Activated CD8-positive, alpha-beta T cell treated with anti-CD3 and anti-CD28 coated beads, Interleukin-2, amount 10 ng/mL, durations not matched to agents 7 days and 5 days (primary cell): ENCODE data around the gene VSIR. TPM values are rescaled to one million over a fixed set of nuclear protein-coding genes. Genes with fewer than 3 reads are reported as not detected.

Experiments used
- ATAC-seq: fragments of 150-1000 bp; cut with Tn5 transposase; one replicate; pipeline ENCODE4 v1.10.0; 2021; ENCODE audit warnings: moderate library complexity
- CTCF ChIA-PET: fragments of 350-600 bp; sonication (Branson Sonifier 250); formaldehyde crosslinking; loops from one replicate; lab custom pipeline; 2021; ENCODE audit warnings: antibody characterized with exemption; lab: Charles Lee
- POLR2A ChIA-PET: fragments of 350-600 bp; sonication (Branson Sonifier 250); formaldehyde crosslinking; loops from one replicate; lab custom pipeline; 2021; ENCODE audit warnings: antibody characterized with exemption; lab: Charles Lee
- DNase-seq: peaks from one replicate; pipeline ENCODE4 v3.0.0-alpha.2; 2020
- H3K27ac Mint-ChIP-seq: one replicate; pipeline ENCODE4 v1.8.0; 2021; ENCODE audit warnings: mild to moderate bottlenecking, mixed read lengths
- H3K27me3 Mint-ChIP-seq: one replicate; pipeline ENCODE4 v1.8.0; 2021; ENCODE audit warnings: low read depth, mixed read lengths
- H3K36me3 Mint-ChIP-seq: one replicate; pipeline ENCODE4 v1.8.0; 2021; ENCODE audit warnings: low read depth, mixed read lengths
- H3K4me1 Mint-ChIP-seq: one replicate; pipeline ENCODE4 v1.8.0; 2021; ENCODE audit warnings: low read depth, mixed read lengths
- H3K4me3 Mint-ChIP-seq: one replicate; pipeline ENCODE4 v1.8.0; 2021; ENCODE audit warnings: mild to moderate bottlenecking, mixed read lengths
- H3K9me3 Mint-ChIP-seq: one replicate; pipeline ENCODE4 v1.8.0; 2022; ENCODE audit warnings: mixed read lengths; ENCODE audit not compliant: insufficient read depth
- total RNA-seq, 2 experiments: library from RNA; stranded (reverse); gene quantifications; one replicate each; pipeline ENCODE4 v1.2.3, GENCODE V29; 2021

VSIR gene
- total RNA-seq, 2 experiments from 2014 or later = 127 to 133 TPM

DNA sequence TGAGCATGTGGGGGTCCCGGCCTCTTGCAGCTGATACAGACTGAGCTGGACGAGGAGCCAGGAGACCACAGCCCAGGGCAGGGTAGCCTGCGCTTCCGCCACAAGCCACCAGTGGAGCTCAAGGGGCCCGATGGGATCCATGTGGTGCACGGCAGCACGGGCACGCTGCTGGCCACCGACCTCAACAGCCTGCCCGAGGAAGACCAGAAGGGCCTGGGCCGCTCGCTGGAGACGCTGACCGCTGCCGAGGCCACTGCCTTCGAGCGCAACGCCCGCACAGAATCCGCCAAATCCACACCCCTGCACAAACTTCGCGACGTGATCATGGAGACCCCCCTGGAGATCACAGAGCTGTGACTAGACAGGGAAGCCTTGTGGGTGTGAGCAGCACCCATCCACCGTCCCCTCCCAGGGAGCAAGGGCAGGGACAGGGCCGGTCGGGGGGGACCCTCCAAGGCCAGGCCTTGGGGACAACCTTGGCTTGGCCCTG is 41.6 kb upstream of the VSIR start:
- CTCF ChIA-PET = interaction anchor here (1.0 kb wide), 1 partner anchor 81 kb away, joined by 3 read pairs; no protein-coding TSS in a partner anchor
- Mint-ChIP-seq H3K27me3 (no peaks in the 10 kb centered on the region), H3K4me3 (no peak overlapping the region)

DNA sequence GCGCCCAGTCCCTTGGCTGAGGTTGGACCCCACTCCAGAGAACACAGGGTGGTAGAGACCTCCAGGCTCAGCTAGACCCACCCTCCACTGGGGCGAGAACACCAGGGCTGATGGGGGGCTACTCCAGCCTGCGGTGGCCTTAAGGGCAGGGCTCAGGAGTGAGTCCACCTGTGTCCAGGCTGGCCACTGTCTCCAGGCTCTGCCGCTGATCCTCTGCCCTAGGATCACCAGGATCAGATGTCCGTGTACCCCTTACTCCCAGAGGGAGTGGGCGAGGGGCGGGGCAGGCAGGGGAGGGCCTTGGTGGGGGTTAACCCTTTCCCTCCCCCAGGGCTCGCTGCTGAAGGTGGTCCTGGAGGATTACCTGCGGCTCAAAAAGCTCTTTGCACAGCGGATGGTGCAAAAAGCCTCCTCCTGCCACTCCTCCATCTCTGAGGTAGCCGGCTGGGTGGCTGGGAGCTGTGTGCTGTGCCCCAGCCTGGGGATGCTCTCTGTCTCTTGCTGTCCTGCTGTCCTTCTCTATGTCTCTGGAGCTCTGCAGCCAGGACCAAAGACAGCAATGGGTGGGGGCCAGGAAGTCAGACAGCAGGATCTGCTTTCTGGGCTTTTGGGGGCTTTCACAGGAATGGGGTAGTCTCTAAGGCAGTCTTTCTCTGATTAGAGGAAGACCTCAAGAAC is 39.7 kb upstream of the VSIR start:
- Mint-ChIP-seq H3K27ac (peak overlapping the region; percentile 67), H3K4me1 (peaks cover 21% of the 10 kb centered on the region), H3K27me3 (no peaks in the 10 kb centered on the region), H3K9me3 (no peaks in the 10 kb centered on the region), H3K36me3 (peaks cover 16% of the 10 kb centered on the region), H3K4me3 (no peak overlapping the region)
- ATAC-seq (no peak), DNase-seq (no peak)
- POLR2A ChIA-PET = interaction anchor here (1.4 kb wide), 1 partner anchor 39 kb away, joined by 5 read pairs; no protein-coding TSS in a partner anchor
- CTCF ChIA-PET = interaction anchor here (0.7 to 3.8 kb wide), 21 partner anchors 8 to 493 kb away, joined by 3 to 40 read pairs (median 7); partner anchors contain the start of gene VSIR

More for the DNA sequence above, 41.6 kb upstream of the VSIR start:
- Mint-ChIP-seq H3K27ac (no peak overlapping the region), H3K4me1 (peaks cover 21% of the 10 kb centered on the region), H3K36me3 (peaks cover 28% of the 10 kb centered on the region), H3K9me3 (no peaks in the 10 kb centered on the region)
- DNase-seq = no peak
- ATAC-seq = no peak
- POLR2A ChIA-PET = no interaction called here

DNA sequence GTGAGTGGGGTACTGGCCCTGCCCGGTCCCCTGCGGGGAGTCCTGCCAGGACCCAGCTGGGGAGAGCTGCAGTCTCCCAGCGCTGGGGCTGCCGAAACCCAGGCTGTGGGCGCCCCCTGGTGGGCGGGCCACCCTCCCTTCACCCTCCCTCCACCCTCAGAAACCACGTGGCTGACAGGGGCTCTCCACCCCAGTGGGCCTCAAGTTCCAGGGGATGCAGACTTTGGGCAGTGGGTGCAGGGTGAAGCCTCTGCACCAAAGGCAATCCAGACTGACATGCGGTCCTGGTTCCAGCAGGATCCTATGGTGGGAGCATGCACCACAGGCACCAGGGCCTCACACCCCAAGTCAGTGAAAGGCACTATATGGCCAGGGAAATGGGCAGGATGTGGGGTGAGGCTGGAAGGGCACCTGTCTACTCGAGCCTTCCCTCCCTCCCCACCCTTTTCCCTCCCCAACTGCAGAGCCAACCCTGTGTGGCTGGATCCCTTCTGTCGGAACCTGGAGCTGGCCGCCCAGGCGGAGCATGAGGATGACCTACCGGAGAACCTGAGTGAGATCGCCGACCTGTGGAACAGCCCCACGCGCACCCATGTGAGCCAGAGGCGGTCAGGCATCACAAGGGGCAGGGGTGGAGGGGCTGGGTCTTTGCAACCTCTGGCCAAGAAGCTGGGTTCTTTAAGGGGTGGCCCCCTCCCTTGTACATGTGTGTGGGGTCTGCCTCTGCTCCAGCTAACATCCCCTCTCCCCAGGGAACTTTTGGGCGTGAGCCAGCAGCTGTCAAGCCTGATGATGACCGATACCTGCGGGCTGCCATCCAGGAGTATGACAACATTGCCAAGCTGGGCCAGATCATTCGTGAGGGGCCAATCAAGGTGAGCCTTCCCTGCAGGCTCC is 38.9 kb upstream of the VSIR start:
- Mint-ChIP-seq H3K36me3 (peaks cover 12% of the 10 kb centered on the region), H3K4me3 (no peak overlapping the region), H3K27ac (peak overlapping the region; percentile 51), H3K27me3 (no peaks in the 10 kb centered on the region), H3K4me1 (peaks cover 21% of the 10 kb centered on the region), H3K9me3 (no peaks in the 10 kb centered on the region)
- DNase-seq (peak; percentile 87), ATAC-seq (peak; percentile 97)
- ChIA-PET POLR2A (interaction anchor here (1.0 to 1.4 kb wide), 2 partner anchors 34 to 38 kb away, joined by 3 to 5 read pairs; no protein-coding TSS in a partner anchor), CTCF (interaction anchor here (0.6 to 3.8 kb wide), 33 partner anchors 9 to 493 kb away, joined by 3 to 40 read pairs (median 4); partner anchors contain the start of gene VSIR)

DNA sequence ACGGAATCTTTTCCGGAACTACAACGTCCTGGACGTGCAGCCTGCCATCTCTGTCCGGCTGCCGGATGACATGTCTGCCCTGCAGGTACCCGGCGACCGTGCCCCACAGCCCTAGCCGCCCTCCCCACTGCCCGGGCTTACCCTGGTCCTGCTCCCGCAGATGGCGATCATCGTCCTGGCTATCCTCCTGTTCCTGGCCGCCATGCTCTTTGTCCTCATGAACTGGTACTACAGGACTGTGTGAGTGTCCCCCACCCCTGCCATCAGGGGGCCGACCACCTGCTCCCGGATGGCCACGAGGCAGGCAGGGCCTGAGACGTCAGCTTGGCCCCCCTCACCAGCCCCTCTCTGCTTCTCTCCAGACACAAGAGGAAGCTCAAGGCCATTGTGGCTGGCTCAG is 38.0 kb upstream of the VSIR start:
- CTCF ChIA-PET = interaction anchor here (0.6 to 3.8 kb wide), 30 partner anchors 9 to 427 kb away, joined by 3 to 40 read pairs (median 6); partner anchors contain the start of gene VSIR

DNA sequence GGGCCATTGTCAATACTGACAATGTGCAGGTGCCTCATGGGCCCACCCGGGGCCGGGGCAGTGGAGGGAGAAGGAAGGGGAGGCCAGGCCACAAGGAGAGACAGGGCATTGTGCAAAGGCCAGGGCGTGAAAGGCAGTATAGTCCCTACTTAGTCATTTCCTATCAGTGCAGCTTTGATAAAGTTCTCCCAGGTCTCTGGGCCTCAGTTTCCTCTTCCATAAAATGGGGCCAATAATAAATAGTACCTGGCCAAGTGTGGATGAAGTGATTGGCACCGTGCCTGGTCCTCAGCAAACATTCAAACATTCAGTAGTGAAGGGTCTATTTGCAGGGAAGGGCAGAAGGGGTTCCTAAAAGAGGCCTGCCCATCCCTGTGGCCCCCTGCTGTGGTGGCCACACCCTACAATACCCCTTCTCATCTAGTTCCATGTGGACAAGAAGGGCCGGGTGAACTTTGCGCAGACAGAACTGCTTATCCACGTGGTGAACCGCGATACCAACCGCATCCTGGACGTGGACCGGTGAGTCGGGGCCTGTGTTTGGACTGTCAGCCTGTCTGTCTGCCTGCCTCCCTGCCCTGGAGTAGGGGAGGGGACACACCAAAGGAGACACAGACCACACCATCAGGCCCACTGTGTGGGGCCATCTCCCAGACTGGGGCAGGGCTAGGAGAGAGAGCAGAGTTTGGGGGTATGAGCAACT is 36.9 kb upstream of the VSIR start:
- CTCF ChIA-PET = interaction anchor here (1.4 to 3.8 kb wide), 7 partner anchors 12 to 202 kb away, joined by 3 to 40 read pairs (median 10); partner anchors contain the start of gene VSIR
- no peak overlapping the region for H3K4me3 Mint-ChIP-seq
- DNase-seq = no peak
- H3K27me3 Mint-ChIP-seq = peaks cover 3% of the 10 kb centered on the region
- no peaks in the 10 kb centered on the region for H3K36me3 Mint-ChIP-seq
- POLR2A ChIA-PET = no interaction called here
- no peaks in the 10 kb centered on the region for H3K9me3 Mint-ChIP-seq
- no peak overlapping the region for H3K27ac Mint-ChIP-seq
- peaks cover 21% of the 10 kb centered on the region for H3K4me1 Mint-ChIP-seq
- no peak for ATAC-seq

More for the DNA sequence above, 38.0 kb upstream of the VSIR start:
- no peak for DNase-seq
- Mint-ChIP-seq H3K36me3 (peaks cover 7% of the 10 kb centered on the region), H3K9me3 (no peaks in the 10 kb centered on the region), H3K27me3 (no peaks in the 10 kb centered on the region), H3K4me3 (no peak overlapping the region), H3K27ac (no peak overlapping the region), H3K4me1 (peaks cover 21% of the 10 kb centered on the region)
- ATAC-seq = no peak
- POLR2A ChIA-PET = interaction anchor here (1.0 to 1.4 kb wide), 2 partner anchors 33 to 37 kb away, joined by 3 to 5 read pairs; no protein-coding TSS in a partner anchor

DNA sequence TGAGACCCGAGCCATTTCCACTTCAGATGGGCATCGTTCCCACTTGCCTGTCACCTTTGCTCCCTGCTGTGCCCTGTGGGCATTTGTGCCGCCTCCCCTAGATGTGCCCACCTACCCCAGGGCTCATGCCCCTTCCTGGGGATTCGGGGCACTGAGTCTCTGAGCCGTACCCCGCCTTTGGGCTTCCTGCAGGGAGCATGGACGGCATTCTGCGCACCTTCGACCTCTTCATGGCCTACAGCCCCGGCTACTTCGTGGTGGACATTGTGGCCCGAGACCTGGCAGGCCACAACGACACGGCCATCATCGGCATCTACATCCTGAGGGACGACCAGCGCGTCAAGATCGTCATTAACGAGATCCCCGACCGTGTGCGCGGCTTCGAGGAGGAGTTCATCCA is 36.3 kb upstream of the VSIR start:
- Mint-ChIP-seq H3K36me3 (no peaks in the 10 kb centered on the region), H3K27ac (no peak overlapping the region), H3K4me1 (peaks cover 21% of the 10 kb centered on the region), H3K9me3 (no peaks in the 10 kb centered on the region), H3K4me3 (no peak overlapping the region), H3K27me3 (peaks cover 5% of the 10 kb centered on the region)
- ChIA-PET POLR2A (no interaction called here), CTCF (no interaction called here)
- DNase-seq (no peak), ATAC-seq (no peak)

DNA sequence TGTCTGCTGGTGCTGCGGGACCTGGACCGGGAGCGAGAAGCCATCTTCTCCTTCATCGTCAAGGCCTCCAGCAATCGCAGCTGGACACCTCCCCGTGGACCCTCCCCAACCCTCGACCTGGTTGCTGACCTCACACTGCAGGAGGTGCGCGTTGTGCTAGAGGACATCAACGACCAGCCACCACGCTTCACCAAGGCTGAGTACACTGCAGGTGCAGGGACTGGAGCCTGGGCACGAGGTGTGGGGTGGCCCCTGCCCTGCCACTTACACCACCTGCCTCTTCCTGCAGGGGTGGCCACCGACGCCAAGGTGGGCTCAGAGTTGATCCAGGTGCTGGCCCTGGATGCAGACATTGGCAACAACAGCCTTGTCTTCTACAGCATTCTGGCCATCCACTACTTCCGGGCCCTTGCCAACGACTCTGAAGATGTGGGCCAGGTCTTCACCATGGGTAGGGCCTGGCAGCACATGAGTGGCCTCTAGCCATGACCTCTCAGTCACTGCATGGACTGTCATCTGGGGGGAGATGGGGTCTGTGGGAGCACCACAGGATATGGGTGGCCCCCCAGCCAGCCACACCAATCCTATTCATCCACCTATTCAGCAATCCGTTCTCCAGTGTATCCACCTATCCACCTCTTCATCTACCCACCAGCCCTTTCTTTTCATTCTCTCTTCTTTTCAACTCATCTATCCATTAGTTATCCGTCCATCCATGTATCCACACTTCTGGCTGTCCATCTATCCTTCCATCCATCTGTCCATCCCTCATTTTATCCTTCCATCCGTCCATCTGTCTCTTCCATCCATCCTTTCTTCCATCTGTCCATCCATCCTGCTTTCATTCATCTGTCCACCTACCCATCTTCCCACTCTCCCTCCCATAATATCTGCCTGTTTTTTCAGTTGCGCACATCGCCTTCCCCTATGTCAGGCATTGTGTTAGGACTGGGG is 34.5 kb upstream of the VSIR start:
- Mint-ChIP-seq H3K27me3 (peaks cover 8% of the 10 kb centered on the region), H3K36me3 (no peaks in the 10 kb centered on the region), H3K9me3 (no peaks in the 10 kb centered on the region), H3K27ac (peak overlapping the region; percentile 7), H3K4me1 (peaks cover 21% of the 10 kb centered on the region), H3K4me3 (no peak overlapping the region)
- CTCF ChIA-PET = interaction anchor here (0.9 to 1.4 kb wide), 3 partner anchors 15 to 99 kb away, joined by 3 read pairs; no protein-coding TSS in a partner anchor
- DNase-seq (no peak), ATAC-seq (no peak)
- POLR2A ChIA-PET = no interaction called here

DNA sequence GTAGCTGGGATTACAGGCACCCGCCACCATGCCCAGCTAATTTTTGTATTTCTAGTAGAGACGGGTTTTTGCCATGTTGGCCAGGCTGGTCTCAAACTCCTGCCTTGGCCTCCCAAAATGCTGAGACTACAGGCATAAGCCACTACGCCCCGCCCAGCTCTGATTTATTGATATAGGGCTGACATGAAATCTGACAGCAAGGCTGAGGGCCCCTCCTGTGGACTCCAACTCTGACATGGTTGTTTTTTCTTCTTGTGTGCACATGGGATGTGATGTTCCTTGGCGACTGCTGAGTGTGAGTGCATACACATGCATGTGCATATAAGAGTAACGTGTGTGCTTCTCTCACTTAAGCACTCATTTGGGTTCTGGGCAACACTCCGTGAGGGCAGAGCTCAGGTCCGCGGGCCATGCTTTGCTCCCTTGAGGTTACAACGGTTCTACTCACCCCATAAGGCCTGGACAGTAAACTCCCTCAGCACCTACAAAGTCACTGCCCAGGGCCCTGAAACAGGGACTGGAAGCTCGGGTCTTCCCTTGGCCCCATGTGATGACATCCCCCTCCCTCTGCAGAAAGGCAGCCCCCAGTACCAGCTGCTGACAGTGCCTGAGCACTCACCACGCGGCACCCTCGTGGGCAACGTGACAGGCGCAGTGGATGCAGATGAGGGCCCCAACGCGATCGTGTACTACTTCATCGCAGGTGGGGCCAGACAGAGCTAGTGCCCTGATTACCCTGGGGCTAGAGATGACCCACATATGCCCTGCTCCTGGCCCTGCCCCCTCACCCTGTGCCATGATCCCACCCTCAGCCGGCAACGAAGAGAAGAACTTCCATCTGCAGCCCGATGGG is 33.6 kb upstream of the VSIR start:
- Mint-ChIP-seq H3K9me3 (no peaks in the 10 kb centered on the region), H3K27ac (no peak overlapping the region), H3K36me3 (no peaks in the 10 kb centered on the region), H3K4me3 (no peak overlapping the region), H3K4me1 (peaks cover 16% of the 10 kb centered on the region), H3K27me3 (peaks cover 8% of the 10 kb centered on the region)
- ChIA-PET CTCF (interaction anchor here (0.8 to 1.1 kb wide), 4 partner anchors 35 to 110 kb away, joined by 3 read pairs; no protein-coding TSS in a partner anchor), POLR2A (interaction anchor here (0.6 kb wide), 1 partner anchor 15 kb away, joined by 3 read pairs; no protein-coding TSS in a partner anchor)
- DNase-seq (no peak), ATAC-seq (no peak)

DNA sequence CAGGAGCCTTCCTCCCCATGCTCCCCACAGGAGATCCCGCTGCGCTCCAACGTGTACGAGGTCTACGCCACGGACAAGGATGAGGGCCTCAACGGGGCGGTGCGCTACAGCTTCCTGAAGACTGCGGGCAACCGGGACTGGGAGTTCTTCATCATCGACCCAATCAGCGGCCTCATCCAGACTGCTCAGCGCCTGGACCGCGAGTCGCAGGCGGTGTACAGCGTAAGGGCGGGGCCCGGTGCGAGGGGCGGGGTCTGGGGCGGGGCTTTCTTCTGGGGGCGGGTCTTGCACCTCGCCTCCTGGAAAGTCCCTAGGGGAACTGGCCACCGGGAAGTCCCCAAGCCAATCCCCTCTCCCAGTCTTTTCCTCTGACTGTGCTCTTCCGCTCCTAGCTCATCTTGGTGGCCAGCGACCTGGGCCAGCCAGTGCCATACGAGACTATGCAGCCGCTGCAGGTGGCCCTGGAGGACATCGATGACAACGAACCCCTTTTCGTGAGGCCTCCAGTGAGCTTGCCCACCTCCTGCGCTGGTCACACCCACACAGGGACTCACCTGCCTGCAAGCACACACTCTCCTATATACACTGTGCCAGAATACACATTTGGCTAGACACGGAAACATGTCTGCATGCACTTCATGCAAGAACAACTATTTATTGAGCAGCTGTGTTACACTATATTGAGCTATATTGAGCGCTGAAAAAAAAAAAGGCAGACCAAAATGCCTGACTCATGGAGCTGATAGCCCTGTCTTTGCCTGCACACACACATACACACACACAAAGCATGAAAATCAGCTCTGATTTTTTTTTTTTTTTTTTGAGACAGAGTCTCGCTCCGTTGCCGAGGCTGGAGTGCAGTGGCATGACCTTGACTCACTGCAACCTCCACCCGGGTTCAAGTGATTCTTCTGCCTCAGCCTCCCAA is 32.7 kb upstream of the VSIR start:
- no peak for ATAC-seq
- H3K9me3 Mint-ChIP-seq = no peaks in the 10 kb centered on the region
- POLR2A ChIA-PET = interaction anchor here (0.6 to 1.1 kb wide), 2 partner anchors 14 to 34 kb away, joined by 3 read pairs; no protein-coding TSS in a partner anchor
- H3K27me3 Mint-ChIP-seq = peaks cover 8% of the 10 kb centered on the region
- H3K27ac Mint-ChIP-seq = no peak overlapping the region
- H3K4me1 Mint-ChIP-seq = peaks cover 11% of the 10 kb centered on the region
- DNase-seq = no peak
- CTCF ChIA-PET = interaction anchor here (0.8 kb wide), 2 partner anchors 34 to 109 kb away, joined by 3 read pairs; no protein-coding TSS in a partner anchor
- H3K36me3 Mint-ChIP-seq = no peaks in the 10 kb centered on the region
- H3K4me3 Mint-ChIP-seq = no peak overlapping the region
